Measurements from ENCODE around the gene UTP3.
"Not testable (repeated sequence)": the region's sequence is repeated elsewhere in the genome, so short reads cannot be mapped to it uniquely, and the experiment has no call there.

UTP3 gene

GRCh38 chr4:70722199-70722791, 34.0 kb downstream of the UTP3 start:
- no peak for DNase-seq (ENCODE audit: extremely low read depth, low read depth)
- no peak for TF ChIP-seq CTCF (IDR thresholded peaks at IDR 0.05; ENCODE audit: low read depth, low read length)

GRCh38 chr4:70724463-70724862, 36.1 kb downstream of the UTP3 start:
- DNase-seq (ENCODE audit: extremely low read depth, low read depth): no peak
- no peak for TF ChIP-seq CTCF (IDR thresholded peaks at IDR 0.05; ENCODE audit: low read depth, low read length)

- DNase-seq (ENCODE audit: extremely low read depth, low read depth): no peak
- TF ChIP-seq CTCF (IDR thresholded peaks at IDR 0.05; ENCODE audit: low read depth, low read length): no peak
Observed at GRCh38 chr4:70725633-70726032, 37.3 kb downstream of the UTP3 start.

- not testable (repeated sequence) for DNase-seq (ENCODE audit: extremely low read depth, low read depth)
Observed at GRCh38 chr4:70726515-70726914, 38.2 kb downstream of the UTP3 start.

GRCh38 chr4:70728091-70728490, 39.8 kb downstream of the UTP3 start:
- DNase-seq (ENCODE audit: extremely low read depth, low read depth): no peak
- no peak for TF ChIP-seq CTCF (IDR thresholded peaks at IDR 0.05; ENCODE audit: low read depth, low read length)

- not testable (repeated sequence) for DNase-seq (ENCODE audit: extremely low read depth, low read depth)
Observed at GRCh38 chr4:70732878-70733277, 44.5 kb downstream of the UTP3 start.

- TF ChIP-seq CTCF (IDR thresholded peaks at IDR 0.05; ENCODE audit: low read depth, low read length): no peak
- peak; percentile 15 for DNase-seq (ENCODE audit: extremely low read depth, low read depth)
Observed at GRCh38 chr4:70734168-70734954, 46.0 kb downstream of the UTP3 start.

- no peak for TF ChIP-seq CTCF (IDR thresholded peaks at IDR 0.05; ENCODE audit: low read depth, low read length)
- DNase-seq (ENCODE audit: extremely low read depth, low read depth): no peak
Observed at GRCh38 chr4:70734971-70735370, 46.6 kb downstream of the UTP3 start.

Measured in AG09319 (cell line).